ENCODE measurements around the gene POLQ. TPM values are rescaled to one million over a fixed set of nuclear protein-coding genes. Genes with fewer than 3 reads are reported as not detected.

Gene POLQ
- polyA plus RNA-seq, 1 donor (not counting 4 experiments of a cell fraction or from before 2014, with no cell fraction given): 4.4 TPM

- no peaks in the 10 kb centered on the region for H3K9me1 ChIP-seq (ENCODE audit: control insufficient read depth, extremely low read depth, insufficient read depth, low read length)
- FAIRE-seq: no peak
- H3K36me3 ChIP-seq (ENCODE audit: control insufficient read depth in 2 of 2, extremely low read depth in 1 of 2, insufficient read depth in 2 of 2, low read length in 2 of 2): peaks cover 0 to 3% of the 10 kb centered on the region in 2 experiments
- DNase-seq (ENCODE audit: low read depth, low spot score): no peak
- H3K4me1 ChIP-seq (ENCODE audit: control insufficient read depth, extremely low read depth, insufficient read depth, low read length): no peaks in the 10 kb centered on the region
- no peaks in the 10 kb centered on the region for H3K79me2 ChIP-seq (ENCODE audit: control insufficient read depth, insufficient read depth, low read length)
- no peak overlapping the region for H2AFZ ChIP-seq (ENCODE audit: control insufficient read depth, low read length)
- no peak overlapping the region for H3K4me3 ChIP-seq (ENCODE audit: control insufficient read depth in 2 of 3, extremely low read depth in 1 of 3, insufficient read depth in 2 of 3, low read depth in 1 of 3, low read length in 3 of 3)
- dilution Hi-C loops (cut with MboI; ENCODE audit: extremely low pct_ligation_motif_present, low sequenced_read_pairs): no loop called here
- H3K4me2 ChIP-seq (ENCODE audit: control insufficient read depth, extremely low read depth, insufficient read depth, low read depth, low read length): no peak overlapping the region
- no peaks in the 10 kb centered on the region for H3K9me3 ChIP-seq (ENCODE audit: control insufficient read depth, low read depth, low read length)
- H3K27me3 ChIP-seq (ENCODE audit: control insufficient read depth, extremely low read depth, insufficient read depth, low read length): no peaks in the 10 kb centered on the region
- H4K20me1 ChIP-seq (ENCODE audit: control insufficient read depth, extremely low read depth, insufficient read depth, low read length): no peaks in the 10 kb centered on the region
- no peak for TF ChIP-seq CTCF (optimal IDR thresholded peaks at IDR 0.05 in 1 of 3, IDR thresholded peaks at IDR 0.05 in 1 of 3, conservative IDR thresholded peaks at IDR 0.05 in 1 of 3; ENCODE audit: extremely low read depth in 1 of 3, insufficient read depth in 2 of 3, low read length in 3 of 3)
- no peak for TF ChIP-seq EZH2 (IDR thresholded peaks at IDR 0.05; ENCODE audit: low read length)
- H3K9ac ChIP-seq (ENCODE audit: control insufficient read depth, extremely low read depth, insufficient read depth, low read length): no peak overlapping the region
- H3K27ac ChIP-seq (ENCODE audit: control insufficient read depth, insufficient read depth, low read length): no peak overlapping the region
Observed at GRCh38 chr3:121520510-121520909, 25.3 kb downstream of the POLQ start.

GRCh38 chr3:121517953-121518655 lies 27.7 kb downstream of the POLQ start:
- no peak overlapping the region for H3K4me3 ChIP-seq (ENCODE audit: control insufficient read depth in 2 of 3, extremely low read depth in 1 of 3, insufficient read depth in 2 of 3, low read depth in 1 of 3, low read length in 3 of 3)
- no peaks in the 10 kb centered on the region for H3K27me3 ChIP-seq (ENCODE audit: control insufficient read depth, extremely low read depth, insufficient read depth, low read length)
- no peak for TF ChIP-seq EZH2 (IDR thresholded peaks at IDR 0.05; ENCODE audit: low read length)
- no peak overlapping the region for H3K9ac ChIP-seq (ENCODE audit: control insufficient read depth, extremely low read depth, insufficient read depth, low read length)
- H3K9me1 ChIP-seq (ENCODE audit: control insufficient read depth, extremely low read depth, insufficient read depth, low read length): no peaks in the 10 kb centered on the region
- dilution Hi-C loops (cut with MboI; ENCODE audit: extremely low pct_ligation_motif_present, low sequenced_read_pairs): no loop called here
- no peak overlapping the region for H3K27ac ChIP-seq (ENCODE audit: control insufficient read depth, insufficient read depth, low read length)
- H3K79me2 ChIP-seq (ENCODE audit: control insufficient read depth, insufficient read depth, low read length): peaks cover 5% of the 10 kb centered on the region
- H4K20me1 ChIP-seq (ENCODE audit: control insufficient read depth, extremely low read depth, insufficient read depth, low read length): no peaks in the 10 kb centered on the region
- peaks cover 0 to 3% of the 10 kb centered on the region in 2 experiments for H3K36me3 ChIP-seq (ENCODE audit: control insufficient read depth in 2 of 2, extremely low read depth in 1 of 2, insufficient read depth in 2 of 2, low read length in 2 of 2)
- FAIRE-seq (peak; percentile 29), DNase-seq (ENCODE audit: low read depth, low spot score) (no peak)
- H3K4me2 ChIP-seq (ENCODE audit: control insufficient read depth, extremely low read depth, insufficient read depth, low read depth, low read length): no peak overlapping the region
- H3K9me3 ChIP-seq (ENCODE audit: control insufficient read depth, low read depth, low read length): no peaks in the 10 kb centered on the region
- no peaks in the 10 kb centered on the region for H3K4me1 ChIP-seq (ENCODE audit: control insufficient read depth, extremely low read depth, insufficient read depth, low read length)
- H2AFZ ChIP-seq (ENCODE audit: control insufficient read depth, low read length): no peak overlapping the region

DNA sequence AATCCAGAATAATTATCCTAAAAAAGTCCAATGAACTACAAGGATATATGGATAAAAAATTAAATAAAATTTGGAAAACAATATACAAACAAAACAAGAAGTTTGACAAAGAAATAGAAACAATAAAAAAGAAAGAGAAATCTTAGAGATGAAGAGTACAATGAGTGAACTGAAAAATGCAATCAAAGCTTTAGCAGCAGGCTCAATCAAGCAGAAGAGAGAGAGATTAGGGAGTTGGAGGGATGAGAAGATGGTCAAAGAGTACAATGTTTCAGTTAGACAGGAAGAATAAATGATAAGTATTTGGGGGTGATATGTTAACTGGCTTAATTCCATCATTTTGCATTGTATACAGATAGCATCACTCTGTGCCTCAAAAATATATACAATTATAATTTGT lies 29.9 kb downstream of the POLQ start:
- TF ChIP-seq EZH2 (IDR thresholded peaks at IDR 0.05; ENCODE audit: low read length): no peak
- Histone ChIP-seq H3K4me3 (ENCODE audit: control insufficient read depth in 2 of 3, extremely low read depth in 1 of 3, insufficient read depth in 2 of 3, low read depth in 1 of 3, low read length in 3 of 3) (no peak overlapping the region), H3K9ac (ENCODE audit: control insufficient read depth, extremely low read depth, insufficient read depth, low read length) (no peak overlapping the region), H3K36me3 (ENCODE audit: control insufficient read depth in 2 of 2, extremely low read depth in 1 of 2, insufficient read depth in 2 of 2, low read length in 2 of 2) (peaks cover 0 to 3% of the 10 kb centered on the region in 2 experiments), H3K27me3 (ENCODE audit: control insufficient read depth, extremely low read depth, insufficient read depth, low read length) (no peaks in the 10 kb centered on the region), H3K4me1 (ENCODE audit: control insufficient read depth, extremely low read depth, insufficient read depth, low read length) (no peaks in the 10 kb centered on the region), H3K9me3 (ENCODE audit: control insufficient read depth, low read depth, low read length) (no peaks in the 10 kb centered on the region), H3K9me1 (ENCODE audit: control insufficient read depth, extremely low read depth, insufficient read depth, low read length) (no peaks in the 10 kb centered on the region), H3K4me2 (ENCODE audit: control insufficient read depth, extremely low read depth, insufficient read depth, low read depth, low read length) (no peak overlapping the region), H2AFZ (ENCODE audit: control insufficient read depth, low read length) (no peak overlapping the region), H3K79me2 (ENCODE audit: control insufficient read depth, insufficient read depth, low read length) (peaks cover 5% of the 10 kb centered on the region), H4K20me1 (ENCODE audit: control insufficient read depth, extremely low read depth, insufficient read depth, low read length) (no peaks in the 10 kb centered on the region), H3K27ac (ENCODE audit: control insufficient read depth, insufficient read depth, low read length) (no peak overlapping the region)
- no peak for DNase-seq (ENCODE audit: low read depth, low spot score)
- no peak for FAIRE-seq
- dilution Hi-C loops (cut with MboI; ENCODE audit: extremely low pct_ligation_motif_present, low sequenced_read_pairs): no loop called here

Data from keratinocyte (primary cell).